WTC11 (cell line): Measurements from ENCODE around the gene AKIRIN2. TPM values are rescaled to one million over a fixed set of nuclear protein-coding genes. Genes with fewer than 3 reads are reported as not detected.

Experiments used
- ATAC-seq: fragments of 200-7000 bp; cut with Tn5 transposase; 2 replicates; pipeline ENCODE4 v1.10.0; 2021; ENCODE audit warnings: mild to moderate bottlenecking, moderate library complexity
- CTCF ChIA-PET: fragments of 300-600 bp; sonication (Branson Sonifier 250); formaldehyde crosslinking; loops from one replicate; lab custom pipeline; 2021; ENCODE audit warnings: antibody characterized with exemption; lab: Charles Lee
- POLR2A ChIA-PET: fragments of 350-600 bp; sonication (Branson Sonifier 250); formaldehyde crosslinking; loops from one replicate; lab custom pipeline; 2021; ENCODE audit warnings: antibody characterized with exemption; lab: Charles Lee
- DNase-seq: peaks from one replicate; pipeline ENCODE4 v3.0.0; 2021; ENCODE audit warnings: low spot score
- H3K27ac Mint-ChIP-seq: 2 replicates; pipeline ENCODE4 v1.8.0; 2021; ENCODE audit warnings: mixed read lengths
- H3K27me3 Mint-ChIP-seq: 2 replicates; pipeline ENCODE4 v1.8.0; 2021; ENCODE audit warnings: low read depth, mild to moderate bottlenecking, moderate library complexity, mixed read lengths
- H3K36me3 Mint-ChIP-seq: 2 replicates; pipeline ENCODE4 v1.8.0; 2021; ENCODE audit warnings: mixed read lengths
- H3K4me1 Mint-ChIP-seq: 2 replicates; pipeline ENCODE4 v1.8.0; 2022; ENCODE audit warnings: mixed read lengths
- H3K4me3 Mint-ChIP-seq: 2 replicates; pipeline ENCODE4 v1.8.0; 2021; ENCODE audit warnings: mild to moderate bottlenecking, moderate library complexity, mixed read lengths
- H3K9me3 Mint-ChIP-seq: 2 replicates; pipeline ENCODE4 v1.8.0; 2021; ENCODE audit warnings: mixed read lengths
- AR ChIP-seq: fragments of 250-450 bp; sonication (Bioruptor Pico); IDR thresholded peaks from 2 replicates; pipeline ENCODE4 v1.9.0; 2021; ENCODE audit warnings: mild to moderate bottlenecking
- ARID4B ChIP-seq: sonication (generic); formaldehyde crosslinking; IDR thresholded peaks from 2 replicates; pipeline ENCODE4 v1.8.0; 2023; ENCODE audit warnings: missing genetic modification reagents, mild to moderate bottlenecking, borderline replicate concordance
- ATF2 ChIP-seq: sonication (generic); formaldehyde crosslinking; IDR thresholded peaks from 2 replicates; pipeline ENCODE4 v1.8.1; 2022; ENCODE audit warnings: low read depth, missing genetic modification reagents, borderline replicate concordance
- CBFB ChIP-seq: sonication (generic); formaldehyde crosslinking; IDR thresholded peaks from 2 replicates; pipeline ENCODE4 v1.8.1; 2022; ENCODE audit warnings: mild to moderate bottlenecking, low read depth, missing genetic modification reagents
- CTCF ChIP-seq: fragments of 200-600 bp; IDR thresholded peaks from 2 replicates; pipeline ENCODE4 v1.8.0; 2022; ENCODE audit warnings: antibody characterized with exemption
- E2F5 ChIP-seq: sonication (generic); formaldehyde crosslinking; IDR thresholded peaks from 2 replicates; pipeline ENCODE4 v1.8.1; 2022; ENCODE audit warnings: mild to moderate bottlenecking, moderate library complexity, missing genetic modification reagents
- ERG ChIP-seq: fragments of 250-450 bp; sonication (Bioruptor Pico); IDR thresholded peaks from 2 replicates; pipeline ENCODE4 v1.8.0; 2021; ENCODE audit warnings: mild to moderate bottlenecking
- FOXP1 ChIP-seq: sonication (generic); formaldehyde crosslinking; IDR thresholded peaks from 2 replicates; pipeline ENCODE4 v1.8.0; 2022; ENCODE audit warnings: missing genetic modification reagents, mild to moderate bottlenecking, moderate library complexity, borderline replicate concordance
- GTF2I ChIP-seq: fragments of 250-450 bp; sonication (Bioruptor Pico); conservative IDR thresholded peaks from 2 replicates; pipeline ENCODE4 v1.4.0; 2021; ENCODE audit warnings: mild to moderate bottlenecking
- IRF2 ChIP-seq: sonication (generic); formaldehyde crosslinking; IDR thresholded peaks from 2 replicates; pipeline ENCODE4 v1.8.0; 2022; ENCODE audit warnings: low read depth, missing genetic modification reagents, borderline replicate concordance
- NR1H2 ChIP-seq: sonication (generic); formaldehyde crosslinking; IDR thresholded peaks from 2 replicates; pipeline ENCODE4 v1.9.0; 2021; ENCODE audit warnings: mild to moderate bottlenecking, moderate library complexity, missing genetic modification reagents
- PRRX2 ChIP-seq: fragments of 250-450 bp; sonication (Bioruptor Pico); IDR thresholded peaks from 2 replicates; pipeline ENCODE4 v1.8.0; 2021; ENCODE audit warnings: mild to moderate bottlenecking
- ZNF281 ChIP-seq: sonication (generic); formaldehyde crosslinking; IDR thresholded peaks from 2 replicates; pipeline ENCODE4 v1.8.0; 2023; ENCODE audit warnings: mild to moderate bottlenecking, missing genetic modification reagents
- ZNF317 ChIP-seq: sonication (generic); formaldehyde crosslinking; IDR thresholded peaks from 2 replicates; pipeline ENCODE4 v1.8.1; 2023; ENCODE audit warnings: low read depth, mild to moderate bottlenecking, moderate library complexity, missing genetic modification reagents, borderline replicate concordance
- ZNF671 ChIP-seq: fragments of 250-450 bp; sonication (Bioruptor Pico); IDR thresholded peaks from 2 replicates; pipeline ENCODE4 v1.8.0; 2021; ENCODE audit warnings: mild to moderate bottlenecking
- total RNA-seq: library from RNA; stranded (reverse); gene quantifications from 3 replicates; pipeline ENCODE4 v1.2.3, GENCODE V29; 2021

Gene AKIRIN2
- total RNA-seq, 1 experiment from 2014 or later, result 90.2 TPM

GRCh38 chr6:87721311-87721710, 19.3 kb upstream of the AKIRIN2 start:
- no peaks in the 10 kb centered on the region for H3K27me3 Mint-ChIP-seq
- H3K9me3 Mint-ChIP-seq, result no peaks in the 10 kb centered on the region
- H3K4me3 Mint-ChIP-seq, result no peak overlapping the region

More at GRCh38 chr6:87721311-87721710, 19.3 kb upstream of the AKIRIN2 start:
- H3K27ac Mint-ChIP-seq, result no peak overlapping the region
- no peaks in the 10 kb centered on the region for H3K36me3 Mint-ChIP-seq
- POLR2A ChIA-PET, result interaction anchor here (0.6 kb wide), 1 partner anchor 19 kb away, joined by 3 read pairs; no protein-coding TSS in a partner anchor
- CTCF ChIA-PET, result no interaction called here
- TF ChIP-seq GTF2I (CRISPR knock-in tag), result no peak
- TF ChIP-seq IRF2 (CRISPR knock-in tag), result no peak
- TF ChIP-seq ARID4B (CRISPR knock-in tag), result no peak
- no peak for TF ChIP-seq E2F5 (CRISPR knock-in tag)
- TF ChIP-seq ZNF281 (CRISPR knock-in tag), result no peak
- TF ChIP-seq ZNF671, result no peak
- TF ChIP-seq AR (CRISPR knock-in tag), result no peak
- TF ChIP-seq ZNF317 (CRISPR knock-in tag), result no peak
- no peak for TF ChIP-seq NR1H2 (CRISPR knock-in tag)
- no peak for TF ChIP-seq CBFB (CRISPR knock-in tag)
- TF ChIP-seq PRRX2, result no peak
- no peak for TF ChIP-seq FOXP1 (CRISPR knock-in tag)
- TF ChIP-seq ERG (CRISPR knock-in tag), result no peak
- no peak for TF ChIP-seq ATF2 (CRISPR knock-in tag)
- TF ChIP-seq CTCF, result no peak
- TF ChIP-seq, all 79 proteins: peak for 0
- DNase-seq, result no peak
- H3K4me1 Mint-ChIP-seq, result peaks cover 16% of the 10 kb centered on the region
- no peak for ATAC-seq
